Liver (tissue), 9 donors: Measurements from ENCODE around the gene RAD9A. TPM values are rescaled to one million over a fixed set of nuclear protein-coding genes. Genes with fewer than 3 reads are reported as not detected.

Experiments used
- DNase-seq: peaks from one replicate; pipeline ENCODE4 v3.0.0-alpha.2; 2017; ENCODE audit warnings: low spot score
- H3K27ac ChIP-seq, 2 donors: one replicate each; pipeline ENCODE4 v1.7.0; 2013; ENCODE audit warnings: inconsistent platforms in 2 of 2, low read length in 2 of 2, control low read depth in 1 of 2, low read depth in 1 of 2, mild to moderate bottlenecking in 1 of 2
- H3K27me3 ChIP-seq, 4 donors: one replicate each; pipeline versions ENCODE4 v1.6.1 to v1.7.0; 2013; ENCODE audit warnings: low read length in 3 of 4, inconsistent platforms in 1 of 4, mild to moderate bottlenecking in 1 of 4, moderate library complexity in 1 of 4; ENCODE audit not compliant: control insufficient read depth in 4 of 4, insufficient read depth in 4 of 4
- H3K36me3 ChIP-seq, 4 donors: one replicate each; pipeline versions ENCODE4 v1.6.1 to v1.7.0; 2013; ENCODE audit warnings: low read length in 3 of 4, mild to moderate bottlenecking in 3 of 4, low read depth in 1 of 4, moderate library complexity in 1 of 4; ENCODE audit not compliant: control insufficient read depth in 4 of 4, insufficient read depth in 3 of 4
- H3K4me1 ChIP-seq, 4 donors: one replicate each; pipeline versions ENCODE4 v1.6.1 to v1.7.0; 2013; ENCODE audit warnings: low read length in 3 of 4, mild to moderate bottlenecking in 3 of 4, moderate library complexity in 1 of 4; ENCODE audit not compliant: control insufficient read depth in 4 of 4, insufficient read depth in 4 of 4
- H3K4me3 ChIP-seq, 3 donors: one replicate each; pipeline versions ENCODE4 v1.6.1 to v1.7.0; 2013; ENCODE audit warnings: low read length in 3 of 3, control low read depth in 1 of 3, low read depth in 1 of 3, mild to moderate bottlenecking in 1 of 3
- H3K9ac ChIP-seq, 2 donors: one replicate each; pipeline ENCODE4 v1.7.0; 2013; ENCODE audit warnings: low read length in 2 of 2, mild to moderate bottlenecking in 2 of 2, moderate library complexity in 2 of 2, control low read depth in 1 of 2, low read depth in 1 of 2
- H3K9me3 ChIP-seq, 4 donors: one replicate each; pipeline versions ENCODE4 v1.6.1 to v1.7.0; 2013; ENCODE audit warnings: low read length in 3 of 4; ENCODE audit not compliant: control insufficient read depth in 4 of 4
- EGR1 ChIP-seq, 2 donors: IDR thresholded peaks; 2 replicates each; pipeline ENCODE4 v1.6.1; 2016 to 2018; ENCODE audit warnings: antibody characterized with exemption in 2 of 2, low read depth in 2 of 2
- GABPA ChIP-seq, 2 donors: IDR thresholded peaks in 1 of 2; conservative IDR thresholded peaks in 1 of 2; 2 replicates each; pipeline ENCODE4 v1.6.1; 2016; ENCODE audit warnings: antibody characterized with exemption in 2 of 2, mild to moderate bottlenecking in 1 of 2, moderate library complexity in 1 of 2
- HNF4G ChIP-seq: IDR thresholded peaks from 2 replicates; pipeline ENCODE4 v1.6.1; 2016; ENCODE audit warnings: antibody characterized with exemption
- NR2F2 ChIP-seq: IDR thresholded peaks from 2 replicates; pipeline ENCODE4 v1.6.1; 2016; ENCODE audit warnings: antibody characterized with exemption
- RAD21 ChIP-seq, 2 donors: IDR thresholded peaks; 2 replicates each; pipeline ENCODE4 v1.6.1; 2016; ENCODE audit warnings: antibody characterized with exemption in 2 of 2, mild to moderate bottlenecking in 2 of 2
- SP1 ChIP-seq: IDR thresholded peaks from 2 replicates; pipeline ENCODE4 v1.6.1; 2018; ENCODE audit warnings: antibody characterized with exemption, mild to moderate bottlenecking
- YY1 ChIP-seq: IDR thresholded peaks from 2 replicates; pipeline ENCODE4 v1.6.1; 2016; ENCODE audit warnings: antibody characterized with exemption, mild to moderate bottlenecking
- WGBS: extraction: QIAGEN DNeasy Blood & Tissue Kit; methylation state at CpG from one replicate; pipeline ENCODE4 v1.1.7; 2013; 5-methylcytosine and 5-hydroxymethylcytosine counted together
- polyA plus RNA-seq, 2 donors: library from polyadenylated mRNA; stranded (reverse) in 1 of 2; unstranded in 1 of 2; fragments of 200-250 nt in 1 of 2; fragments of >200 nt in 1 of 2; fragmentation: Nextera tagmentation in 1 of 2; extraction: Ambion mirVana in 1 of 2; gene quantifications; one replicate each; pipeline versions ENCODE4 v1.2.1 to v1.2.3, GENCODE V29; 2013 to 2015
- total RNA-seq, 2 donors: library from RNA; depleted of rRNA; stranded (reverse); fragments of >200 nt; gene quantifications; one replicate each; pipeline ENCODE4 v1.2.3, GENCODE V29; 2014
- TF ChIP-seq, protein P1 (sequence below): fragments of 150-350 bp; IDR thresholded peaks from 2 replicates; pipeline ENCODE4 v1.5.1; 2017; ENCODE audit warnings: improper control_type of control experiment, low read depth, low read length; ENCODE audit not compliant: missing input control
- TF ChIP-seq, protein P2 (sequence below): IDR thresholded peaks from 2 replicates; pipeline ENCODE4 v1.6.1; 2016; ENCODE audit warnings: antibody characterized with exemption
- TF ChIP-seq, protein P3 (sequence below): IDR thresholded peaks from 2 replicates; pipeline ENCODE4 v1.6.1; 2016; ENCODE audit warnings: antibody characterized with exemption, mild to moderate bottlenecking
- TF ChIP-seq, protein P4 (sequence below): IDR thresholded peaks from 2 replicates; pipeline ENCODE4 v1.6.1; 2016; ENCODE audit warnings: antibody characterized with exemption
- donor health status: healthy.
- donor health status: healthy.
- donor health status: healthy.
- donor health status: healthy.
- donor health status: healthy.

The RAD9A gene
- total and polyA plus RNA-seq, 4 donors = 4.5 to 8.6 (median 5.6) TPM

DNA sequence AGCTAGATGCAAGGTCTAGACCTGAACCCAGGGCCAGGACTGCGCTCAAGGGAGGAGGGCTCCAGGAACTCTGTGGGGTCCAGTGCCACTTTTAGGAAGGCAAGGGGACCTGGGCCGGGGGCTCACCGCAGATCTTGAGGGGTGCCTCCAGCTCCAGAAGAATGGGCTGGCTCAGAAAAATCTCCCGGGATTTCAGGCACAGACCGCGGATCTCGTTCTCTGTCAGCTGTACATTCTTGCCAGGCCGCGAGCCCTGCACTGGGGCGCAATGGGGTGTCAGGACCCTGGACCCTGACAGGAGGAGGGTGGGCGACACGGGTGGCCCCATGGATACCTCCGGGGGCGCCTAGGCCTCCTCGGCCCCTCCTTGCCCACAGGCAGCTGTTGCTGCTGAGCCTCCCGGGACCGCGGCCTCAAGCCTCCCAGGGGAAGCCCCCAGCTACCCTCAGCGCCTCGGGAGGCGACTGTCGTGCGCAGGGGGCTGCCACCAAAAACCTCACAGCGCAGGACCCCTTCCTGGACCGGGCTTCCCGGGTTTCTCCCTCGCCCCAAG, 9.2 kb downstream of the RAD9A start (continued):
- no peak for TF ChIP-seq HNF4G
- no peak for TF ChIP-seq NR2F2
- TF ChIP-seq, protein P1, sequence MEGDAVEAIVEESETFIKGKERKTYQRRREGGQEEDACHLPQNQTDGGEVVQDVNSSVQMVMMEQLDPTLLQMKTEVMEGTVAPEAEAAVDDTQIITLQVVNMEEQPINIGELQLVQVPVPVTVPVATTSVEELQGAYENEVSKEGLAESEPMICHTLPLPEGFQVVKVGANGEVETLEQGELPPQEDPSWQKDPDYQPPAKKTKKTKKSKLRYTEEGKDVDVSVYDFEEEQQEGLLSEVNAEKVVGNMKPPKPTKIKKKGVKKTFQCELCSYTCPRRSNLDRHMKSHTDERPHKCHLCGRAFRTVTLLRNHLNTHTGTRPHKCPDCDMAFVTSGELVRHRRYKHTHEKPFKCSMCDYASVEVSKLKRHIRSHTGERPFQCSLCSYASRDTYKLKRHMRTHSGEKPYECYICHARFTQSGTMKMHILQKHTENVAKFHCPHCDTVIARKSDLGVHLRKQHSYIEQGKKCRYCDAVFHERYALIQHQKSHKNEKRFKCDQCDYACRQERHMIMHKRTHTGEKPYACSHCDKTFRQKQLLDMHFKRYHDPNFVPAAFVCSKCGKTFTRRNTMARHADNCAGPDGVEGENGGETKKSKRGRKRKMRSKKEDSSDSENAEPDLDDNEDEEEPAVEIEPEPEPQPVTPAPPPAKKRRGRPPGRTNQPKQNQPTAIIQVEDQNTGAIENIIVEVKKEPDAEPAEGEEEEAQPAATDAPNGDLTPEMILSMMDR = no peak
- TF ChIP-seq, protein P2, sequence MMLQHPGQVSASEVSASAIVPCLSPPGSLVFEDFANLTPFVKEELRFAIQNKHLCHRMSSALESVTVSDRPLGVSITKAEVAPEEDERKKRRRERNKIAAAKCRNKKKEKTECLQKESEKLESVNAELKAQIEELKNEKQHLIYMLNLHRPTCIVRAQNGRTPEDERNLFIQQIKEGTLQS = no peak

DNA sequence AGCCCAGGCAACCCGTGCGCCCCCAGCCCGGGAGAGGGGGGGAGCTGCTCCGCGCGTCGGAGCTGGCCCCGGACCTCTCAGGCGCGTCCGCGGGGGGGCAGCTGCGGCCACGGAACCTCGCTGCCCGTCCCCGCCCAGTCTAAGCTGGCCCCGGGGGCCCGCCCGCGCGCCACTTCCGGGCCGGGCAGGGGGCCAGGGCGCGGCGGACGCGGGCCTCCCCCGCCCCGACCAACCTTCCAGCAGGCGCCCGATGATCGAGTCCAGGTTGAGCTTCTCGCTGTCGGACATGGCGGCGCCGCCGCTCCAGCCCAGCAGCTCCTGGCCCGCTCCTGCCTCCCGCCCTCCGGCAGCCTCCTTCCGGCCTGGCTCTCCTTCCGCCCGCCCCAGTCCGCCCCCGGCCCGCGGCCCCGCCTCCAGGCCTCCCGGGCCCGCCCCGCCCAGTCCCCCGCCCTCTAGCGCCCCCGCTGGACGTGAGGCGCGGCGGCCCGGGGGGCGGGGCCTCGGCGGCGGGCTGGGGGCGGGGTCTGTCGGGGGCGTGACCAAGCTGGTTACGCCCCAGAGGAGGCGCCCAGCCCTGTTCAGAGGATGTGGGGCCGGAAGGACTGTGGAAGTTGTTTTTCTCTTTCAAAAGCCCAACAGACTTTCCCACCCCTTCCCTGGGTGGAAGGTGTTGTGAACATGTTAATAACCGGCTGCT, 9.9 kb downstream of the RAD9A start, which contains the start of gene PPP1CA:
Gene PPP1CA (minus strand): TSS at position 364 of the 697 bp plus-strand sequence. CDS start 76 bp downstream, at position 288.
- H3K27me3 ChIP-seq = no peaks in the 10 kb centered on the region
- H3K4me1 ChIP-seq = peaks cover 11 to 33% (median 19%) of the 10 kb centered on the region in 4 donors
- peaks cover 11 to 24% (median 19%) of the 10 kb centered on the region in 4 donors for H3K36me3 ChIP-seq
- under 1% methylated on average over 73 of the region's 73 CpGs for WGBS
- H3K9me3 ChIP-seq = no peaks in the 10 kb centered on the region
- DNase-seq = peak; percentile 97
- peak within 1 kb of the TSS; percentile 86 to 87 for H3K9ac ChIP-seq
- peak within 1 kb of the TSS; percentile 75 to 95 (median 89) for H3K4me3 ChIP-seq
- TF ChIP-seq YY1 = peak; percentile 28
- TF ChIP-seq, protein P1 = peak; percentile 48
- TF ChIP-seq, protein P3, sequence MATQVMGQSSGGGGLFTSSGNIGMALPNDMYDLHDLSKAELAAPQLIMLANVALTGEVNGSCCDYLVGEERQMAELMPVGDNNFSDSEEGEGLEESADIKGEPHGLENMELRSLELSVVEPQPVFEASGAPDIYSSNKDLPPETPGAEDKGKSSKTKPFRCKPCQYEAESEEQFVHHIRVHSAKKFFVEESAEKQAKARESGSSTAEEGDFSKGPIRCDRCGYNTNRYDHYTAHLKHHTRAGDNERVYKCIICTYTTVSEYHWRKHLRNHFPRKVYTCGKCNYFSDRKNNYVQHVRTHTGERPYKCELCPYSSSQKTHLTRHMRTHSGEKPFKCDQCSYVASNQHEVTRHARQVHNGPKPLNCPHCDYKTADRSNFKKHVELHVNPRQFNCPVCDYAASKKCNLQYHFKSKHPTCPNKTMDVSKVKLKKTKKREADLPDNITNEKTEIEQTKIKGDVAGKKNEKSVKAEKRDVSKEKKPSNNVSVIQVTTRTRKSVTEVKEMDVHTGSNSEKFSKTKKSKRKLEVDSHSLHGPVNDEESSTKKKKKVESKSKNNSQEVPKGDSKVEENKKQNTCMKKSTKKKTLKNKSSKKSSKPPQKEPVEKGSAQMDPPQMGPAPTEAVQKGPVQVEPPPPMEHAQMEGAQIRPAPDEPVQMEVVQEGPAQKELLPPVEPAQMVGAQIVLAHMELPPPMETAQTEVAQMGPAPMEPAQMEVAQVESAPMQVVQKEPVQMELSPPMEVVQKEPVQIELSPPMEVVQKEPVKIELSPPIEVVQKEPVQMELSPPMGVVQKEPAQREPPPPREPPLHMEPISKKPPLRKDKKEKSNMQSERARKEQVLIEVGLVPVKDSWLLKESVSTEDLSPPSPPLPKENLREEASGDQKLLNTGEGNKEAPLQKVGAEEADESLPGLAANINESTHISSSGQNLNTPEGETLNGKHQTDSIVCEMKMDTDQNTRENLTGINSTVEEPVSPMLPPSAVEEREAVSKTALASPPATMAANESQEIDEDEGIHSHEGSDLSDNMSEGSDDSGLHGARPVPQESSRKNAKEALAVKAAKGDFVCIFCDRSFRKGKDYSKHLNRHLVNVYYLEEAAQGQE = peak; percentile 36
- peak in 1 of 2 donors; percentile 64 for TF ChIP-seq GABPA (IDR thresholded peaks at IDR 0.05 in 1 of 2, conservative IDR thresholded peaks at IDR 0.05 in 1 of 2)
- peak; percentile 54 for TF ChIP-seq SP1
- TF ChIP-seq, protein P4, sequence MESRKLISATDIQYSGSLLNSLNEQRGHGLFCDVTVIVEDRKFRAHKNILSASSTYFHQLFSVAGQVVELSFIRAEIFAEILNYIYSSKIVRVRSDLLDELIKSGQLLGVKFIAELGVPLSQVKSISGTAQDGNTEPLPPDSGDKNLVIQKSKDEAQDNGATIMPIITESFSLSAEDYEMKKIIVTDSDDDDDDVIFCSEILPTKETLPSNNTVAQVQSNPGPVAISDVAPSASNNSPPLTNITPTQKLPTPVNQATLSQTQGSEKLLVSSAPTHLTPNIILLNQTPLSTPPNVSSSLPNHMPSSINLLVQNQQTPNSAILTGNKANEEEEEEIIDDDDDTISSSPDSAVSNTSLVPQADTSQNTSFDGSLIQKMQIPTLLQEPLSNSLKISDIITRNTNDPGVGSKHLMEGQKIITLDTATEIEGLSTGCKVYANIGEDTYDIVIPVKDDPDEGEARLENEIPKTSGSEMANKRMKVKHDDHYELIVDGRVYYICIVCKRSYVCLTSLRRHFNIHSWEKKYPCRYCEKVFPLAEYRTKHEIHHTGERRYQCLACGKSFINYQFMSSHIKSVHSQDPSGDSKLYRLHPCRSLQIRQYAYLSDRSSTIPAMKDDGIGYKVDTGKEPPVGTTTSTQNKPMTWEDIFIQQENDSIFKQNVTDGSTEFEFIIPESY = no peak
- peak; percentile 7 for TF ChIP-seq NR2F2
- no peak for TF ChIP-seq EGR1 (IDR thresholded peaks at IDR 0.05; ENCODE audit: low read depth in 2 of 2)
- TF ChIP-seq RAD21 (IDR thresholded peaks at IDR 0.05) = peak; percentile 31 to 46
- H3K27ac ChIP-seq = peak within 1 kb of the TSS; percentile 89 to 90
